Smooth muscle cell (in vitro differentiated cells): ENCODE data around the gene SLC34A3. TPM values are rescaled to one million over a fixed set of nuclear protein-coding genes. Genes with fewer than 3 reads are reported as not detected.

Source experiments
- DNase-seq: peaks from one replicate; lab custom pipeline; 2025; ENCODE audit not compliant: unreplicated experiment; lab: John Stamatoyannopoulos, UW
- H2AFZ ChIP-seq: fragments of 200-600 bp; sonication (generic); 2 replicates; pipeline ENCODE4 v1.6.0; 2016; ENCODE audit warnings: antibody characterized with exemption, low read depth, mild to moderate bottlenecking
- H3F3A ChIP-seq: fragments of 200-600 bp; sonication (generic); 2 replicates; pipeline ENCODE4 v1.6.0; 2017; ENCODE audit warnings: antibody characterized with exemption, low read depth
- H3K27ac ChIP-seq: fragments of 200-600 bp; sonication (generic); 2 replicates; pipeline ENCODE4 v1.5.1; 2016; ENCODE audit warnings: low read depth, mild to moderate bottlenecking
- H3K27me3 ChIP-seq: fragments of 200-600 bp; sonication (generic); 2 replicates; pipeline ENCODE4 v1.6.1; 2016; ENCODE audit warnings: low read depth, mild to moderate bottlenecking
- H3K36me3 ChIP-seq: fragments of 200-600 bp; sonication (generic); 2 replicates; pipeline ENCODE4 v1.5.1; 2016; ENCODE audit warnings: low read depth
- H3K4me1 ChIP-seq: fragments of 200-600 bp; sonication (generic); 2 replicates; pipeline ENCODE4 v1.5.1; 2016; ENCODE audit warnings: low read depth
- H3K4me2 ChIP-seq: fragments of 200-600 bp; sonication (generic); 2 replicates; pipeline ENCODE4 v1.6.0; 2016; ENCODE audit warnings: mild to moderate bottlenecking
- H3K4me3 ChIP-seq: fragments of 200-600 bp; sonication (generic); 2 replicates; pipeline ENCODE4 v1.5.1; 2016; ENCODE audit warnings: mild to moderate bottlenecking
- H3K79me2 ChIP-seq: fragments of 200-600 bp; sonication (generic); 2 replicates; pipeline ENCODE4 v1.6.0; 2016; ENCODE audit warnings: low read depth, mild to moderate bottlenecking
- H3K9ac ChIP-seq: fragments of 200-600 bp; sonication (generic); 2 replicates; pipeline ENCODE4 v1.6.0; 2016; ENCODE audit warnings: low read depth
- H3K9me3 ChIP-seq: fragments of 200-600 bp; sonication (generic); replicated peaks from 2 replicates; pipeline ENCODE4 v1.5.1; 2016; ENCODE audit warnings: low read depth
- H4K20me1 ChIP-seq: fragments of 200-600 bp; sonication (generic); 2 replicates; pipeline ENCODE4 v1.6.0; 2016; ENCODE audit warnings: low read depth
- WGBS: methylation state at CpG from one replicate; pipeline ENCODE4 v1.1.7; 2016; ENCODE audit warnings: low lambda C conversion rate; 5-methylcytosine and 5-hydroxymethylcytosine counted together
- polyA plus RNA-seq: library from polyadenylated mRNA; unstranded; fragments of >200 nt; fragmentation: Nextera tagmentation; extraction: Ambion mirVana; gene quantifications from 2 replicates; pipeline ENCODE4 v1.2.1, GENCODE V29; 2016
- total RNA-seq: library from RNA; depleted of rRNA; stranded (reverse); fragments of >200 nt; gene quantifications from 2 replicates; pipeline ENCODE4 v1.2.3, GENCODE V29; 2014
- TF ChIP-seq, protein P1 (sequence below): fragments of 200-600 bp; sonication (generic); IDR thresholded peaks from 2 replicates; pipeline ENCODE4 v1.5.1; 2017; ENCODE audit warnings: borderline replicate concordance, mild to moderate bottlenecking, antibody characterized with exemption; ENCODE audit not compliant: insufficient read depth, poor library complexity, severe bottlenecking

The SLC34A3 gene
- total and polyA plus RNA-seq, 2 experiments from 2014 or later = not detected

DNA sequence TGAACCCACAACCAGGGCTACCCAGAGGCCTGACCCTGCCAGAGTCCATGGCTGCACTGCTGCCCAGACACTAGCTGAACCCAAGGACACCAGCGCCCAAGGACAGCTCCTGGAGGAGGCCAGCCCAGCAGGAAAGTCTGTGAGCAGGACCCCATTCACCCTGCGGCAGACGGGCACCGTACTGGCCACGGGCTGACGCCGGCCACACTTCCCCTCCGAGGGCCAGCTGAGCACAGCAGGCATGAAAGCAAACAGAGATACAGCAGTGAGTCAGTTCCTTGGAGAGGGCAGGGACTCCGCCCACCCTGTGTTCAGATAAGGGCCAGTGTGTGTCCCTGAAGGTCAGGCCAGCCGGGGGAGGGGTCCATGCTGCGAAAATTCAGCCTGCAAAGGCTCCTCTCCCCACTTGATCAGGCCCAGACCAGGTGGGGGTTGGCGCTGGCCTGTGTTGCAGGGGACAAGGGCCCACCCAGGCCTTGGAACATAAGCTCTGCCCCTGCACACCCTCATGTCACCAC lies 11.9 kb upstream of the SLC34A3 start:
- no peaks in the 10 kb centered on the region for H3K36me3 ChIP-seq
- H3K4me3 ChIP-seq = no peak overlapping the region
- H3K4me2 ChIP-seq = peak overlapping the region; percentile 33
- H3K9ac ChIP-seq = no peak overlapping the region
- no peaks in the 10 kb centered on the region for H3F3A ChIP-seq
- TF ChIP-seq, protein P1, sequence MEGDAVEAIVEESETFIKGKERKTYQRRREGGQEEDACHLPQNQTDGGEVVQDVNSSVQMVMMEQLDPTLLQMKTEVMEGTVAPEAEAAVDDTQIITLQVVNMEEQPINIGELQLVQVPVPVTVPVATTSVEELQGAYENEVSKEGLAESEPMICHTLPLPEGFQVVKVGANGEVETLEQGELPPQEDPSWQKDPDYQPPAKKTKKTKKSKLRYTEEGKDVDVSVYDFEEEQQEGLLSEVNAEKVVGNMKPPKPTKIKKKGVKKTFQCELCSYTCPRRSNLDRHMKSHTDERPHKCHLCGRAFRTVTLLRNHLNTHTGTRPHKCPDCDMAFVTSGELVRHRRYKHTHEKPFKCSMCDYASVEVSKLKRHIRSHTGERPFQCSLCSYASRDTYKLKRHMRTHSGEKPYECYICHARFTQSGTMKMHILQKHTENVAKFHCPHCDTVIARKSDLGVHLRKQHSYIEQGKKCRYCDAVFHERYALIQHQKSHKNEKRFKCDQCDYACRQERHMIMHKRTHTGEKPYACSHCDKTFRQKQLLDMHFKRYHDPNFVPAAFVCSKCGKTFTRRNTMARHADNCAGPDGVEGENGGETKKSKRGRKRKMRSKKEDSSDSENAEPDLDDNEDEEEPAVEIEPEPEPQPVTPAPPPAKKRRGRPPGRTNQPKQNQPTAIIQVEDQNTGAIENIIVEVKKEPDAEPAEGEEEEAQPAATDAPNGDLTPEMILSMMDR = no peak
- DNase-seq = no peak
- no peaks in the 10 kb centered on the region for H4K20me1 ChIP-seq
- no peaks in the 10 kb centered on the region for H3K27me3 ChIP-seq
- no peak overlapping the region for H2AFZ ChIP-seq
- H3K79me2 ChIP-seq = no peaks in the 10 kb centered on the region
- H3K9me3 ChIP-seq = no peaks in the 10 kb centered on the region
- peaks cover 8% of the 10 kb centered on the region for H3K4me1 ChIP-seq
- H3K27ac ChIP-seq = peak overlapping the region; percentile 2
- 28% methylated on average over 12 of the region's 12 CpGs for WGBS

DNA sequence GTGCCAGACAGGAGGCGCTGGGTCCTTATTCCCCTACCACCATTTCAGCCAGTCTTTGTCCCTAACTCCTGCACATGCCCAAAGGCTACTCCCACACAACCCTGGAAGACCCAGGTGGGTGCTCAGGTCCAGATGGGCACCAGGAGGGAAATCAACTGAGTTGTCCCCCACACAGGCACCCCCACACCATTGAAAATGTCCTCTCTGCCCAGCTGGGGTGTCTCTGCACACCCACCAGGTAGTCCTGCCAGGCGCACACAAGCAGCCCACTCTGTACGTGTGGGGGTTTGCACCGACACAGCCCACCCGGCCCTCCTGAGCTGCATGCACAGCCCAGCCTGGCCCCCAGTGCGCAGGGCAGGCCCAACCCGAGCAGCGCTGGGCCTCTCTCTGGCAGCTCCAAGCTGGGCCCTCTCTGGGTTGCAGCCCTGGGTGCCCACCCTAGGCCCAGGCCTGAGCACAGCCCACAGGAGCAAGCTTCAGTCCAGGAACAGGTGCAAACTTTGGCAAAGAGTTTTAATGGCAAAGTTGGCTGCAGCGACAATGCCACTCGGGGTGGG lies 10.9 kb upstream of the SLC34A3 start:
- H3K27me3 ChIP-seq = no peaks in the 10 kb centered on the region
- DNase-seq = no peak
- no peaks in the 10 kb centered on the region for H3K79me2 ChIP-seq
- no peak overlapping the region for H3K27ac ChIP-seq
- TF ChIP-seq, protein P1 = no peak
- H3K36me3 ChIP-seq = no peaks in the 10 kb centered on the region
- no peaks in the 10 kb centered on the region for H3F3A ChIP-seq
- H2AFZ ChIP-seq = no peak overlapping the region
- no peak overlapping the region for H3K9ac ChIP-seq
- H4K20me1 ChIP-seq = no peaks in the 10 kb centered on the region
- peaks cover 8% of the 10 kb centered on the region for H3K4me1 ChIP-seq
- H3K4me3 ChIP-seq = no peak overlapping the region
- no peaks in the 10 kb centered on the region for H3K9me3 ChIP-seq
- WGBS = 94% methylated on average over 10 of the region's 10 CpGs
- no peak overlapping the region for H3K4me2 ChIP-seq

DNA sequence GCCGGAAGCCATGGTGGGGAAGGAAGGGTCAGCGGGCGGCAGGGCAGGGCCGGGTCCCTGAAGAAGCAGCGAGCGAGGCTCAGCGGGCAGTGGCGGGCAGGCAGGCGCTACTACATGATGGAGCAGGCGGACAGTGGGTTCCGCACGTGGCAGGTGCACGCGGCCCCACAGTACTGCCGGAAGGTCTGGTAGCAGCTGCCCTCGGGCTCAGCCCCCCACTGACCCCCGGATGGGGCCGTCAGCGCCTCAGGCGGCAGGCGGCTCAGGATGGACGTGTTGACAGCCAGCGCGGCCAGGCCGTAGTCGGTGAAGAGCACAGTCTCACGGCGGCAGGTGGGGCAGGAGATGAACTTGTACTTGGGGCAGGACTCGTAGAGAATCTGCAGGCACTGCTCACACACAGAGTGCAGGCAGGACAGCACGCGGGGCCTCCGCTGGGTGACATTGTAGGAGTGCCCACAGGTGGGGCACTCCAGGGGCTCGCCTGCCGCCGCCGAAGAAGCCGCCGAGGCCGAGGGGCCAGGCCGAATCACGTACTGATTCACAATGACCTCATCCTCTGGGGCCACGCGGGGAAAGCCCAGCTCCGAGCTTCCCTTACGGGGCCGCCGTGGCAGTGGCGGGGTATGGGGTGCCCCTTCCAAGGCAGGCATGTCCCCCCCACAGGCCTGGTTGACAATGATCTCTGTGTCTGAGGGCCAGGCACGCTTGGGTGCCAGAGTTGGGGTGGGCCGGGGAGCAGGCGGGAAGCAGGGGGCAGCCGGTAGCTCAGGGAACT lies 10.2 kb upstream of the SLC34A3 start:
- Histone ChIP-seq H3K36me3 (no peaks in the 10 kb centered on the region), H3K4me2 (no peak overlapping the region), H2AFZ (no peak overlapping the region), H3K27ac (no peak overlapping the region), H3K27me3 (no peaks in the 10 kb centered on the region), H3K9me3 (no peaks in the 10 kb centered on the region), H4K20me1 (no peaks in the 10 kb centered on the region), H3K79me2 (no peaks in the 10 kb centered on the region), H3K9ac (no peak overlapping the region), H3F3A (no peaks in the 10 kb centered on the region), H3K4me3 (no peak overlapping the region), H3K4me1 (peaks cover 8% of the 10 kb centered on the region)
- no peak for DNase-seq
- WGBS = 93% methylated on average over 47 of the region's 52 CpGs
- TF ChIP-seq, protein P1 = no peak
